PC-9 (cell line): ENCODE results near the gene PGA3. TPM values are rescaled to one million over a fixed set of nuclear protein-coding genes. Genes with fewer than 3 reads are reported as not detected.

Experiments used
- BruUV-seq: library from RNA; stranded (reverse); fragments of 400-500 nt; replicated peaks from 2 replicates; lab custom pipeline; 2021; lab: Mats Ljungman, UMichigan
- CTCF ChIA-PET: fragments of 300-600 bp; sonication (Branson Sonifier 250); formaldehyde crosslinking; loops from one replicate; lab custom pipeline; 2022; ENCODE audit warnings: antibody characterized with exemption; lab: Charles Lee
- POLR2A ChIA-PET: fragments of 300-600 bp; sonication (Branson Sonifier 250); formaldehyde crosslinking; loops from one replicate; lab custom pipeline; 2022; ENCODE audit warnings: antibody characterized with exemption; ENCODE audit not compliant: unreplicated experiment; lab: Charles Lee
- DNase-seq, 2 experiments: peaks; one replicate each; pipeline versions ENCODE4 v3.0.0 to v3.0.0-alpha.2; 2015 to 2022; ENCODE audit warnings: mixed read lengths in 1 of 2
- H2AFZ ChIP-seq: fragments of 200-600 bp; sonication (generic); 2 replicates; pipeline ENCODE4 v1.8.1; 2017; ENCODE audit warnings: antibody characterized with exemption
- H3F3A ChIP-seq: fragments of 200-600 bp; sonication (generic); 2 replicates; pipeline ENCODE4 v1.8.1; 2017; ENCODE audit warnings: antibody characterized with exemption, mild to moderate bottlenecking, low read depth; ENCODE audit not compliant: insufficient read depth
- H3K27ac ChIP-seq: fragments of 200-600 bp; sonication (generic); 2 replicates; pipeline ENCODE4 v1.6.1; 2016; ENCODE audit warnings: mixed run types
- H3K27me3 ChIP-seq: fragments of 200-600 bp; sonication (generic); 2 replicates; pipeline ENCODE4 v1.6.1; 2016; ENCODE audit warnings: low read depth, mixed run types; ENCODE audit not compliant: insufficient read depth
- H3K36me3 ChIP-seq: fragments of 200-600 bp; sonication (generic); 2 replicates; pipeline ENCODE4 v1.6.1; 2016; ENCODE audit warnings: low read depth, mixed run types
- H3K4me1 ChIP-seq: fragments of 200-600 bp; sonication (generic); replicated peaks from 2 replicates; pipeline ENCODE4 v1.6.1; 2016; ENCODE audit warnings: mixed run types; ENCODE audit not compliant: insufficient read depth
- H3K4me2 ChIP-seq: fragments of 200-600 bp; sonication (generic); 2 replicates; pipeline ENCODE4 v1.6.1; 2017; ENCODE audit warnings: mixed run types
- H3K4me3 ChIP-seq: fragments of 200-600 bp; sonication (generic); 2 replicates; pipeline ENCODE4 v1.6.1; 2016; ENCODE audit warnings: mixed run types
- H3K79me2 ChIP-seq: fragments of 200-600 bp; sonication (generic); 2 replicates; pipeline ENCODE4 v1.6.1; 2017; ENCODE audit warnings: low read depth, mixed run types
- H3K9me2 ChIP-seq: fragments of 200-600 bp; sonication (generic); 2 replicates; pipeline ENCODE4 v1.8.1; 2017; ENCODE audit warnings: mild to moderate bottlenecking; ENCODE audit not compliant: insufficient read depth
- H3K9me3 ChIP-seq: fragments of 200-600 bp; sonication (generic); 2 replicates; pipeline ENCODE4 v1.8.1; 2016; ENCODE audit warnings: low read depth; ENCODE audit not compliant: insufficient read depth
- H4K20me1 ChIP-seq: fragments of 200-600 bp; sonication (generic); 2 replicates; pipeline ENCODE4 v1.8.1; 2017; ENCODE audit not compliant: insufficient read depth
- EZH2 ChIP-seq: fragments of 200-600 bp; sonication (generic); IDR thresholded peaks from 2 replicates; pipeline ENCODE4 v1.8.0; 2017; ENCODE audit warnings: antibody characterized with exemption, low read depth
- intact Hi-C: fragments of 100-400 bp; cut with micrococcal nuclease; formaldehyde crosslinking; loops from one replicate; pipeline ENCODE4 v1.10.0; 2022; ENCODE audit not compliant: unreplicated experiment
- total RNA-seq: library from RNA; stranded (reverse); gene quantifications from 2 replicates; pipeline ENCODE4 v1.2.3, GENCODE V29; 2021
- TF ChIP-seq, protein P1 (sequence below): fragments of 200-600 bp; sonication (generic); conservative IDR thresholded peaks from 2 replicates; pipeline ENCODE4 v1.6.1; 2017; ENCODE audit warnings: mixed run types, antibody characterized with exemption, mild to moderate bottlenecking, moderate library complexity

Gene PGA3
- total RNA-seq, 1 experiment from 2014 or later: not detected

DNA sequence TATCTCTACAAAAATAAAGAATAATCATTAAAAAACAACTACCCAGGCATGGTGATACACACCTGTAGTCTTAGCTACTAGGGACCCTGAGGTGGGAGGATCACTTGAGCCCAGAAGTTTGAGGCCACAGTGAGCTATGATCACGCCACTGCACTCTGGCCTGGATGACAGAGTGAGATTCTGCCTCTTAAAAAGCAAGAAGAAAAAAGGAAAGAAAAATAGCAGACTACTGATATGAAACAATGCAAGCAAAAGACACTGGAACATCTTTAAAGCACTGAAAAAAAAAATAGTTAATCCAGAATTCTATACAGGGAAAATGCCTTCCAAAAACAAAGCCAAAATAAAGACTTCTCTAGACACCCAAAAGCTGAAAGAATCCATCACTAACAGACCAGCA, 48.0 kb upstream of the PGA3 start:
- BruUV-seq: no TSS peak
- Histone ChIP-seq H3K4me1 (peaks cover 88% of the 10 kb centered on the region), H3K79me2 (peaks cover 81% of the 10 kb centered on the region), H3K27ac (no peak overlapping the region), H4K20me1 (no peaks in the 10 kb centered on the region), H3K9me3 (peaks cover 25% of the 10 kb centered on the region), H3K4me3 (0 out of 2 replicates have a peak overlapping the region, but pooled peaks have one; percentile 1), H3K36me3 (peaks cover 35% of the 10 kb centered on the region), H3K4me2 (no peak overlapping the region), H2AFZ (no peak overlapping the region), H3F3A (peaks cover 73% of the 10 kb centered on the region), H3K9me2 (no peaks in the 10 kb centered on the region), H3K27me3 (no peaks in the 10 kb centered on the region)
- ChIA-PET CTCF (interaction anchor here (0.7 kb wide), 1 partner anchor 292 kb away, joined by 3 read pairs; no protein-coding TSS in a partner anchor), POLR2A (no interaction called here)
- no peak for DNase-seq
- intact Hi-C loops: no loop called here
- TF ChIP-seq, protein P1, sequence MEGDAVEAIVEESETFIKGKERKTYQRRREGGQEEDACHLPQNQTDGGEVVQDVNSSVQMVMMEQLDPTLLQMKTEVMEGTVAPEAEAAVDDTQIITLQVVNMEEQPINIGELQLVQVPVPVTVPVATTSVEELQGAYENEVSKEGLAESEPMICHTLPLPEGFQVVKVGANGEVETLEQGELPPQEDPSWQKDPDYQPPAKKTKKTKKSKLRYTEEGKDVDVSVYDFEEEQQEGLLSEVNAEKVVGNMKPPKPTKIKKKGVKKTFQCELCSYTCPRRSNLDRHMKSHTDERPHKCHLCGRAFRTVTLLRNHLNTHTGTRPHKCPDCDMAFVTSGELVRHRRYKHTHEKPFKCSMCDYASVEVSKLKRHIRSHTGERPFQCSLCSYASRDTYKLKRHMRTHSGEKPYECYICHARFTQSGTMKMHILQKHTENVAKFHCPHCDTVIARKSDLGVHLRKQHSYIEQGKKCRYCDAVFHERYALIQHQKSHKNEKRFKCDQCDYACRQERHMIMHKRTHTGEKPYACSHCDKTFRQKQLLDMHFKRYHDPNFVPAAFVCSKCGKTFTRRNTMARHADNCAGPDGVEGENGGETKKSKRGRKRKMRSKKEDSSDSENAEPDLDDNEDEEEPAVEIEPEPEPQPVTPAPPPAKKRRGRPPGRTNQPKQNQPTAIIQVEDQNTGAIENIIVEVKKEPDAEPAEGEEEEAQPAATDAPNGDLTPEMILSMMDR: no peak
- no peak for TF ChIP-seq EZH2

DNA sequence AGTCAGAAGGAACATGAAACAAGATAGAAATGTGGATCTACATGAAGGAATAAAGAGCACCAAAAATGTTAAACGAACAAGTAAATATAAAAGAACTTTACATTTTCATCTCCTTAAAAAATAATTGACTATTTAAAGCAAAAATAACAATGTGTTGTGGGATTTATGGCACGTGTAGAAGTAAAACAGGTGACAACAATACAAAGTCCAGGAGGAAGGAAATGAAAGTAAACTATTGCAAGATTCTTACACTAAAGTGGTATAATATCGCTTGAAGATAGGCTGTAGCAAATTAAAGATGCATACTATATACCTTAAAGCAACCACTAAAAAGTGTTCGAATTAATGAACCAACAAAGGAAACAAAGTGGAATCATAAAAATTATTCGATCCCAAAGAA, 47.6 kb upstream of the PGA3 start:
- peaks cover 35% of the 10 kb centered on the region for H3K36me3 ChIP-seq
- no peak for TF ChIP-seq EZH2
- TF ChIP-seq, protein P1: no peak
- no TSS peak for BruUV-seq
- no peak overlapping the region for H2AFZ ChIP-seq
- H3K9me2 ChIP-seq: no peaks in the 10 kb centered on the region
- H3K4me2 ChIP-seq: no peak overlapping the region
- POLR2A ChIA-PET: no interaction called here
- H3K4me1 ChIP-seq: peaks cover 88% of the 10 kb centered on the region
- no peak for DNase-seq
- H3K9me3 ChIP-seq: peaks cover 25% of the 10 kb centered on the region
- no peak overlapping the region for H3K27ac ChIP-seq
- no peaks in the 10 kb centered on the region for H3K27me3 ChIP-seq
- no peaks in the 10 kb centered on the region for H4K20me1 ChIP-seq
- H3F3A ChIP-seq: peaks cover 74% of the 10 kb centered on the region
- H3K4me3 ChIP-seq: 0 out of 2 replicates have a peak overlapping the region, but pooled peaks have one; percentile 1
- H3K79me2 ChIP-seq: peaks cover 81% of the 10 kb centered on the region
- CTCF ChIA-PET: no interaction called here
- intact Hi-C loops: no loop called here

DNA sequence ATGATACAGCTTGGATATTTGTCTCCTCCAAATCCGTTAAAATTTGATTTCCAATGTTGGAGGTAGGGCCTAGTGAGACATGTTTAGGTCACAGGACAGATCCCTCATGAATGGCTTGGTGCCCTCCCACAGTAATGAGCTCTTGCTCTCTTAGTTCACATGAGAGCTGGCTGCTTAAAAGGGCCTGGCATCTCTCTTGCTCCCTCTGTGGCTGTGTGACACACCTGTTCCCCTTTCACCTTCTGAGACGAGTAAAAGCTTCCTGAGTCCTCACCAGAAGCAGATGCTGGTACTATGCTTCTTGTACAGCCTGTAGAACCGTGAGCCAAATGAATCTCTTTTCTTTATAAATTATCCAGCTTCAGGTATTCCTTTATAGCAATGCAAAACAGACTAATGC, 45.6 kb upstream of the PGA3 start:
- no peak for TF ChIP-seq EZH2
- TF ChIP-seq, protein P1: no peak
- H3K4me3 ChIP-seq: peak overlapping the region; percentile 43; the same call in 1 of the 2 replicates
- peaks cover 25% of the 10 kb centered on the region for H3K9me3 ChIP-seq
- H4K20me1 ChIP-seq: no peaks in the 10 kb centered on the region
- H3K9me2 ChIP-seq: no peaks in the 10 kb centered on the region
- peak overlapping the region; percentile 85 for H3K27ac ChIP-seq
- H3K27me3 ChIP-seq: no peaks in the 10 kb centered on the region
- peaks cover 63% of the 10 kb centered on the region for H3F3A ChIP-seq
- H3K4me1 ChIP-seq: peaks cover 79% of the 10 kb centered on the region
- peak overlapping the region; percentile 81 for H3K4me2 ChIP-seq
- H3K79me2 ChIP-seq: peaks cover 63% of the 10 kb centered on the region
- intact Hi-C loops: loop anchor here (1.0 kb wide), 1 partner anchor 7 kb away; no protein-coding TSS in a partner anchor
- ChIA-PET POLR2A (interaction anchor here (0.6 kb wide), 2 partner anchors 11 to 204 kb away, joined by 3 to 6 read pairs; partner anchors contain the start of genes CYB561A3 and TMEM138), CTCF (interaction anchor here (0.6 to 0.7 kb wide), 2 partner anchors 189 to 283 kb away, joined by 3 read pairs; no protein-coding TSS in a partner anchor)
- H2AFZ ChIP-seq: no peak overlapping the region
- peaks cover 35% of the 10 kb centered on the region for H3K36me3 ChIP-seq
- no TSS peak for BruUV-seq
- DNase-seq: peak in 1 of 2 experiments; percentile 64
